Esophagus squamous epithelium (tissue), 5 donors: Measurements from ENCODE around the gene LTBP3. TPM values are rescaled to one million over a fixed set of nuclear protein-coding genes. Genes with fewer than 3 reads are reported as not detected.
A peak's percentile ranks its signal among the peaks of the same experiment; 100 is the strongest.
"Not testable (repeated sequence)": the region's sequence is repeated elsewhere in the genome, so short reads cannot be mapped to it uniquely, and the experiment has no call there.

Experiments
- DNase-seq: peaks from one replicate; lab custom pipeline; 2025; lab: John Stamatoyannopoulos, UW
- H3K27ac ChIP-seq, 4 donors: fragments of 200-600 bp; sonication (generic); one replicate each; pipeline ENCODE4 v1.5.1; 2016 to 2019; ENCODE audit warnings: mild to moderate bottlenecking in 1 of 4
- H3K27me3 ChIP-seq, 4 donors: fragments of 200-600 bp; sonication (generic); 1 replicate in 3 of 4; 2 replicates in 1 of 4; pipeline versions ENCODE4 v1.5.1 to v1.6.0; 2017 to 2021; ENCODE audit warnings: antibody characterized with exemption in 1 of 4
- H3K36me3 ChIP-seq, 3 donors: fragments of 200-600 bp; sonication (generic); one replicate each; pipeline ENCODE4 v1.5.1; 2016 to 2019
- H3K4me1 ChIP-seq, 3 donors: fragments of 200-600 bp; sonication (generic); one replicate each; pipeline ENCODE4 v1.5.1; 2017 to 2019
- H3K4me3 ChIP-seq, 4 donors: fragments of 200-600 bp; sonication (generic); 1 replicate in 3 of 4; 2 replicates in 1 of 4; pipeline ENCODE4 v1.5.1; 2016 to 2019; ENCODE audit warnings: mild to moderate bottlenecking in 2 of 4, moderate library complexity in 1 of 4
- H3K9me3 ChIP-seq, 3 donors: fragments of 200-600 bp; sonication (generic); one replicate each; pipeline ENCODE4 v1.5.1; 2016 to 2019
- CTCF ChIP-seq, 6 experiments: fragments of 450-650 bp in 4 of 6; fragments of 200-600 bp in 2 of 6; sonication (generic) in 2 of 6; IDR thresholded peaks; one replicate each; pipeline ENCODE4 v1.5.1; 2016 to 2019; ENCODE audit warnings: antibody characterized with exemption in 6 of 6, mild to moderate bottlenecking in 4 of 6, moderate library complexity in 4 of 6
- POLR2A ChIP-seq, 4 donors: fragments of 450-650 bp; IDR thresholded peaks; one replicate each; pipeline ENCODE4 v1.6.1; 2017; ENCODE audit warnings: antibody characterized with exemption in 4 of 4, mild to moderate bottlenecking in 4 of 4, moderate library complexity in 3 of 4
- WGBS, 2 donors: methylation state at CpG; one replicate each; pipeline ENCODE4 v1.1.5; 2018; 5-methylcytosine and 5-hydroxymethylcytosine counted together
- intact Hi-C: fragments of 100-400 bp; cut with DNase I; formaldehyde crosslinking; loops from one replicate; pipeline ENCODE4 v1.15.0; 2022
- total RNA-seq, 4 donors: library from RNA; depleted of rRNA; stranded (reverse); fragments of >200 nt; gene quantifications; one replicate each; pipeline ENCODE4 v1.1.0, GENCODE V29; 2016
- donor health status: DM: yes; HTN: yes; CAD: no.

The LTBP3 gene
- total RNA-seq, 4 donors from 2014 or later: 28.1 to 87.5 (median 54.0) TPM

GRCh38 chr11:65525546-65526480 lies 32.3 kb downstream of the LTBP3 start:
- 27 to 44% methylated on average over 14 to 16 of the region's 31 CpGs for WGBS, 2 donors
- Histone ChIP-seq H3K36me3 (peaks cover 2 to 48% (median 5%) of the 10 kb centered on the region in 3 donors), H3K9me3 (no peaks in the 10 kb centered on the region), H3K27me3 (no peaks in the 10 kb centered on the region), H3K4me3 (peak overlapping the region; percentile 66 to 99 (median 85)), H3K4me1 (peaks cover 20 to 43% (median 22%) of the 10 kb centered on the region in 3 donors), H3K27ac (peak overlapping the region; percentile 83 to 96 (median 90))
- no peak for TF ChIP-seq POLR2A (IDR thresholded peaks at IDR 0.05)
- no peak for TF ChIP-seq CTCF (IDR thresholded peaks at IDR 0.05)
- no peak for DNase-seq
- intact Hi-C loops: no loop called here

DNA sequence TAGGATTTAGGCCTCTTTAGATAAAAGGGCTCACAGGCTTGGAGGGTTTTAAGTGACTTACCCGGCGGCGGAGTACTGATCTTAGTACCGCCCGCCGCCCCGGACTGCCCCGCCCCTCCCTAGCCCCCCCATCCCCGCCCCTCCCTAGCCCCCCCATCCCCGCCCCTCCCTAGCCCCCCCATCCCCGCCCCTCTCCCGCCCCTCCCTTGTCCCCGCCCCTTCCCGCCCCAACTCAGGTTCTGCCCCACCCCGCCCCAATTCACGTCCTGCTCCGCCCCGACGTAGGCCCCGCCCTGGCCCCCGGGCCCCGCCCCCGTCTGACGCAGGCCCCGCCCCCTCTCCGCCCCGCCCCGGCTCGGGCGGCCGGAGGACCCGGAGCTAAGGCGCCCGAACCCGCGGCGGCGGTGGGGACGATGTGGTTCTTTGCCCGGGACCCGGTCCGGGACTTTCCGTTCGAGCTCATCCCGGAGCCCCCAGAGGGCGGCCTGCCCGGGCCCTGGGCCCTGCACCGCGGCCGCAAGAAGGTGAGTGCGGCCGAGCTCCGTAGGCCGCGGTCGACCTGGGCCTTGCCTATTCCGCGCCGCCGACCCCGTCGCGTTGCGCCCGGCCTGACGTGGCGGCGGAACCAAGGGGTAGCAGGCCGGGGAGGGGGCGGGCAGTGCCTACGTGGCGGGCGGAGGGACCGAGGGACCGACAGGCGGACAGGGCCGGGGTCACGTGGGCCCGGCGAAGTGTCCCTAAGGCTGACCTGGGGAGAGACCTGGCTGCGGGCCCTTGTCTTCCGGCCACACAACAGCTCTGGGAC lies 33.2 kb downstream of the LTBP3 start, which contains the start of gene SCYL1:
Gene SCYL1, plus strand, starts transcription at position 343 of the 805 bp plus-strand sequence. Its CDS starts 71 bp downstream, at position 414.
- H3K27ac ChIP-seq: peak within 1 kb of the TSS; percentile 83 to 96 (median 90)
- DNase-seq: peak; percentile 46
- TF ChIP-seq CTCF (IDR thresholded peaks at IDR 0.05): peak in 1 of 6 experiments; percentile 4
- peak in 2 of 4 donors; percentile 49 to 72 for TF ChIP-seq POLR2A (IDR thresholded peaks at IDR 0.05)
- 2 to 6% methylated on average over 5 to 12 of the region's 82 CpGs for WGBS, 2 donors
- peaks cover 20 to 43% (median 22%) of the 10 kb centered on the region in 3 donors for H3K4me1 ChIP-seq
- no peaks in the 10 kb centered on the region for H3K9me3 ChIP-seq
- intact Hi-C loops: no loop called here
- peaks cover 0 to 39% (median 0%) of the 10 kb centered on the region in 3 donors for H3K36me3 ChIP-seq
- H3K27me3 ChIP-seq: no peaks in the 10 kb centered on the region
- peak within 1 kb of the TSS; percentile 66 to 99 (median 85) for H3K4me3 ChIP-seq

DNA sequence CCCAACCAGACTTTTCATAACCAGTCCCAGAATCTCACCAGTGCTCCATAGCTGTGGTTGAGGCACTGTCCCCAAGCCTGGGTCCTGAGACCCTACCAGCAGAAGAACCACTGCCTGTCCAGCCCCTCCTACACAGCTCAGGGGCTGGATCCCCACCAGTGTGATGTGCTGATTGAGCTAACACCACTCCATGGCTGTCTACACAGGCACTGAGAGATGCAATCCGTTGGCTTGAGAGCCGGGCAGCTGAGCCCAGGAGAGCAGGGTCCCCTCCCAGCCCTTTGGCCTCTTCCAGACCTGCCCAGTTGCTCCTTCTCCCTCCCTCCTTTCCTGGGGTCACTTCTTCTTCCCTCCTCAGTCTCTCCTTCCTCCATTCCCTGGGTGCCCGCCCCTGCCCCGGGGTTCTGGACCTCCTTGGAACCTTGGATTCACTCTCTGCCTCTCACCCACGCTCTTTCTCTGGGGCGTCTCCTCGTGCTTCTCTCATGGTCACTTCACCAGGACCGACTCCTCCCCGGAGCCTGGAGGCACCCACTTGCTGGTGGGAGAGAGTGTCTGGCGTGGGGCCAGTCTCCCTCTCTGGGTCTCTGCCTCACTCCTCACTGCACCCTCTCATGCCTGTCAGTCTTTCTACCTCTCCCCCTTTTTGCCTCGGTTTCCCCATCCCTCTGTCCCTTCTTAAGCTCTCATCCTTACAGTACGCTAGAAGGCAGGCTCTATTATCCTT lies 34.0 kb downstream of the LTBP3 start:
- intact Hi-C loops: no loop called here
- H3K4me3 ChIP-seq: peak overlapping the region in 3 of 4 donors; percentile 30 to 99 (median 85)
- DNase-seq: no peak
- WGBS, 2 donors: 31 to 36% methylated on average over 12 of the region's 12 CpGs
- H3K4me1 ChIP-seq: peaks cover 20 to 41% (median 22%) of the 10 kb centered on the region in 3 donors
- TF ChIP-seq CTCF (IDR thresholded peaks at IDR 0.05) (no peak), POLR2A (IDR thresholded peaks at IDR 0.05) (no peak)
- H3K27ac ChIP-seq: peak overlapping the region; percentile 55 to 96 (median 82)
- H3K27me3 ChIP-seq: no peaks in the 10 kb centered on the region
- no peaks in the 10 kb centered on the region for H3K9me3 ChIP-seq
- peaks cover 0 to 32% (median 0%) of the 10 kb centered on the region in 3 donors for H3K36me3 ChIP-seq

- DNase-seq, H3K9me3 ChIP-seq, H3K27me3 ChIP-seq, intact Hi-C loops: not testable (repeated sequence)
- 77 to 83% methylated on average over 4 to 6 of the region's 7 CpGs for WGBS, 2 donors
- Histone ChIP-seq H3K4me3 (peak overlapping the region in 1 of 4 donors; percentile 21), H3K27ac (peak overlapping the region in 3 of 4 donors; percentile 81 to 96 (median 84)), H3K4me1 (peaks cover 20 to 38% (median 22%) of the 10 kb centered on the region in 3 donors), H3K36me3 (peaks cover 0 to 26% (median 0%) of the 10 kb centered on the region in 3 donors)
These were observed 34.6 kb downstream of the LTBP3 start for GRCh38 chr11:65523631-65523968.

DNA sequence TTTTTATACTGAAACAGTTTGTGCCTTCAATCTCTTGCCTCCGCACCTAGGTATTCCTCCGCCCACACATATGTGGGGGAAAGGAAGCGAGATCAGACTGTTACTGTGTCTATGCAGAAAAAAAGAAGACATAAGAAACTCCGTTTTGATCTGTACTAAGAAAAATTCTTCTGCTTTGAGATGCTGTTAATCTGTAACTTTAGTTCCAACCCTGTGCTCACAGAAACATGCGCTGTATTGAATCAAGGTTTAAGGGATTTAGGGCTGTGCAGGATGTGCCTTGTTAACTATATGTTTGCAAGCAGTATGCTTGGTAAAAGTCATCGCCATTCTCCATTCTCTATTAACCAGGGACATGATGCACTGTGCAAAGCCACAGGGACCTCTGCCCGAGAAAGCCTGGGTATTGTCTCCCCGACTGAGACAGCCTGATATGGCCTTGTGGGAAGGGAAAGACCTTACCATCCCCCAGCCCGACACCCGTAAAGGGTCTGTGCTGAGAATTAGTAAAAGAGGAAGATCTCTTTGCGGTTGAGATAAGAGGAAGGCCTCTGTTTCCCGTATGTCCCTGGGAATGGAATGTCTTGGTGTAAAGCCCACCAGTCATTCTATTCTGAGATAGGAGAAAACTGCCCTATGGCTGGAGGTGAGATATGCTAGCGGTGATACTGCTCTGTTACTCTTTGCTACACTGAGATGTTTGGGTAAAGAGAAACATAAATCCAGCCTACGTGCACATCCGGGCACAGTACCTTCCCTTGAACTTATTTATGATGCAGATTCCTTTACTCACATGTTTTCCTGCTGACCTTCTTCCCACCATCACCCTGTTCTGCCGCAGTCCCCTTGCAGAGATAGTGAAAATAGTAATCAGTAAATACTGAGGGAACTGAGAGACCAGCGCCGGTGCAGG lies 35.2 kb downstream of the LTBP3 start:
- peak overlapping the region in 1 of 4 donors; percentile 21 for H3K4me3 ChIP-seq
- peak overlapping the region in 3 of 4 donors; percentile 81 to 96 (median 84) for H3K27ac ChIP-seq
- H3K27me3 ChIP-seq, intact Hi-C loops, H3K9me3 ChIP-seq, DNase-seq: not testable (repeated sequence)
- WGBS, 2 donors: 72 to 78% methylated on average over 18 of the region's 18 CpGs
- H3K4me1 ChIP-seq: peaks cover 20 to 38% (median 22%) of the 10 kb centered on the region in 3 donors
- peaks cover 0 to 20% (median 0%) of the 10 kb centered on the region in 3 donors for H3K36me3 ChIP-seq

DNA sequence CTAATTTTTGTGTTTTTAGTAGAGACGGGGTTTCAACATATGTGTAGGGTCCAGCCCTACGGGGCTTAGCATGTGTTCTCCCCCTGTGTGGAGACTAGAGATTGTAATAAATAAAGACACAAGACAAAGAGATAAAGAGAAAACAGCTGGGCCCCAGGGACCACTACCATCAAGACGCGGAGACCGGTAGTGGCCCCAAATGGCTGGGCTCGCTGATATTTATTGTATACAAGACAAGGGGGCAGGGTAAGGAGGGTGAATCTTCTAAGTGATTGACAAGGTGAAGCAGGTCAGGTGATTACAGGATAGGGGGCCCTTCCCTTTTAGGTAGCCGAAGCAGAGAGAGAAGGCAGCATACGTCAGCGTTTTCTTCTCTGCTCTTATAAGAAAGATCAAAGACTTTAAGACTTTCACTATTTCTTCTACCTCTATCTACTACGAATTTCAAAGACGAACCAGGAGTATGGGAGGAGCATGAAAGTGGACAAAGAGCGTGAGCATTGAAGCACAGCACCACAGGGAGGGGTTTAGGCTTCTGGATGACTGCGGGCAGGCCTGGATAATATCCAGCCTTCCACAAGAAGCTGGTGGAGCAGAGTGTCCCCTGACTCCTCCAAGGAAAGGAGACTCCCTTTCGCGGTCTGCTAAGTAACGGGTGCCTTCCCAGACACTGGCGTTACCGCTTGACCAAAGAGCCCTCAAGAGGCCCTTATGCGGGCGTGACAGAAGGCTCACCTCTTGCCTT lies 36.2 kb downstream of the LTBP3 start:
- H3K36me3 ChIP-seq, H3K27me3 ChIP-seq, H3K9me3 ChIP-seq, DNase-seq, H3K27ac ChIP-seq, H3K4me3 ChIP-seq, intact Hi-C loops: not testable (repeated sequence)
- 80 to 82% methylated on average over 16 to 19 of the region's 20 CpGs for WGBS, 2 donors
- peaks cover 20 to 35% (median 22%) of the 10 kb centered on the region in 3 donors for H3K4me1 ChIP-seq

DNA sequence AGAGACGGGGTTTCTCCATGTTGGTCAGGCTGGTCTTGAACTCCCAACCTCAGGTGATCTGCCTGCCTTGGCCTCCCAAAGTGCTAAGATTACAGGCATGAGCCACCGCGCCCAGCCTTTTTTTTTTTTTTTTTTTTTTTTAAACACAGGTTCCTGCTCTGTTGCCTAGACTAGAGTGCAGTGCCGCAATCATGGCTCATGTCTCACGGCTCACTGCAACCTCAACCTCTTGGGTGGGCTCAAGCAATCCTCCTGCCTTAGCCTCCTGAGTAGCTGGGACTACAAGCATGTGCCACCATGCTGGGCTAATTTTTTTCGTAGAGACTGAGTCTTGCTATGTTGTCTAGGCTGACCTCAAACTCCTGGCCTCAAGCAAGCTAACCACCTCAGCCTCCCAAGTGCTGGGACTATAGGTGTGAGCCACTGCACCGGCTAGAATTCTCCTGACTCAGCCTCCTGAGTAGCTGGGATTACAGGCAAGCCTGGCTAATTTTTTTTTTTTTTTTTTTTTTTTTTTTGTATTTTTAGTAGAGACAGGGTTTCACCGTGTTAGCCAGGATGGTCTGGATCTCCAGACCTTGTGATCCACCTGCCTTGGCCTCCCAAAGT lies 39.1 kb downstream of the LTBP3 start:
- intact Hi-C loops, H3K9me3 ChIP-seq, H3K27me3 ChIP-seq, H3K4me3 ChIP-seq, H3K27ac ChIP-seq, DNase-seq, H3K36me3 ChIP-seq: not testable (repeated sequence)
- peaks cover 2 to 12% (median 5%) of the 10 kb centered on the region in 3 donors for H3K4me1 ChIP-seq
- WGBS, 2 donors: 90 to 93% methylated on average over 8 of the region's 8 CpGs
